PC-9 (cell line): ENCODE data around the gene PAFAH1B1. TPM values are rescaled to one million over a fixed set of nuclear protein-coding genes. Genes with fewer than 3 reads are reported as not detected.

Source experiments
- BruUV-seq: library from RNA; stranded (reverse); fragments of 400-500 nt; replicated peaks from 2 replicates; lab custom pipeline; 2021; lab: Mats Ljungman, UMichigan
- CTCF ChIA-PET: fragments of 300-600 bp; sonication (Branson Sonifier 250); formaldehyde crosslinking; loops from one replicate; lab custom pipeline; 2022; ENCODE audit warnings: antibody characterized with exemption; lab: Charles Lee
- POLR2A ChIA-PET: fragments of 300-600 bp; sonication (Branson Sonifier 250); formaldehyde crosslinking; loops from one replicate; lab custom pipeline; 2022; ENCODE audit warnings: antibody characterized with exemption; ENCODE audit not compliant: unreplicated experiment; lab: Charles Lee
- DNase-seq, 2 experiments: peaks; one replicate each; pipeline versions ENCODE4 v3.0.0 to v3.0.0-alpha.2; 2015 to 2022; ENCODE audit warnings: mixed read lengths in 1 of 2
- H2AFZ ChIP-seq: fragments of 200-600 bp; sonication (generic); 2 replicates; pipeline ENCODE4 v1.8.1; 2017; ENCODE audit warnings: antibody characterized with exemption
- H3F3A ChIP-seq: fragments of 200-600 bp; sonication (generic); 2 replicates; pipeline ENCODE4 v1.8.1; 2017; ENCODE audit warnings: antibody characterized with exemption, mild to moderate bottlenecking, low read depth; ENCODE audit not compliant: insufficient read depth
- H3K27ac ChIP-seq: fragments of 200-600 bp; sonication (generic); 2 replicates; pipeline ENCODE4 v1.6.1; 2016; ENCODE audit warnings: mixed run types
- H3K27me3 ChIP-seq: fragments of 200-600 bp; sonication (generic); 2 replicates; pipeline ENCODE4 v1.6.1; 2016; ENCODE audit warnings: low read depth, mixed run types; ENCODE audit not compliant: insufficient read depth
- H3K36me3 ChIP-seq: fragments of 200-600 bp; sonication (generic); 2 replicates; pipeline ENCODE4 v1.6.1; 2016; ENCODE audit warnings: low read depth, mixed run types
- H3K4me1 ChIP-seq: fragments of 200-600 bp; sonication (generic); replicated peaks from 2 replicates; pipeline ENCODE4 v1.6.1; 2016; ENCODE audit warnings: mixed run types; ENCODE audit not compliant: insufficient read depth
- H3K4me2 ChIP-seq: fragments of 200-600 bp; sonication (generic); 2 replicates; pipeline ENCODE4 v1.6.1; 2017; ENCODE audit warnings: mixed run types
- H3K4me3 ChIP-seq: fragments of 200-600 bp; sonication (generic); 2 replicates; pipeline ENCODE4 v1.6.1; 2016; ENCODE audit warnings: mixed run types
- H3K79me2 ChIP-seq: fragments of 200-600 bp; sonication (generic); 2 replicates; pipeline ENCODE4 v1.6.1; 2017; ENCODE audit warnings: low read depth, mixed run types
- H3K9me2 ChIP-seq: fragments of 200-600 bp; sonication (generic); 2 replicates; pipeline ENCODE4 v1.8.1; 2017; ENCODE audit warnings: mild to moderate bottlenecking; ENCODE audit not compliant: insufficient read depth
- H3K9me3 ChIP-seq: fragments of 200-600 bp; sonication (generic); 2 replicates; pipeline ENCODE4 v1.8.1; 2016; ENCODE audit warnings: low read depth; ENCODE audit not compliant: insufficient read depth
- H4K20me1 ChIP-seq: fragments of 200-600 bp; sonication (generic); 2 replicates; pipeline ENCODE4 v1.8.1; 2017; ENCODE audit not compliant: insufficient read depth
- CTCF ChIP-seq: fragments of 200-600 bp; sonication (generic); conservative IDR thresholded peaks from 2 replicates; pipeline ENCODE4 v1.6.1; 2017; ENCODE audit warnings: mixed run types, antibody characterized with exemption, mild to moderate bottlenecking, moderate library complexity
- EZH2 ChIP-seq: fragments of 200-600 bp; sonication (generic); IDR thresholded peaks from 2 replicates; pipeline ENCODE4 v1.8.0; 2017; ENCODE audit warnings: antibody characterized with exemption, low read depth
- intact Hi-C: fragments of 100-400 bp; cut with micrococcal nuclease; formaldehyde crosslinking; loops from one replicate; pipeline ENCODE4 v1.10.0; 2022; ENCODE audit not compliant: unreplicated experiment
- total RNA-seq: library from RNA; stranded (reverse); gene quantifications from 2 replicates; pipeline ENCODE4 v1.2.3, GENCODE V29; 2021

The PAFAH1B1 gene
- total RNA-seq, 1 experiment from 2014 or later = 152 TPM

GRCh38 chr17:2549392-2550211, 43.9 kb upstream of the PAFAH1B1 start:
- Histone ChIP-seq H3F3A (peaks cover 9% of the 10 kb centered on the region; the same call in 1 of the 2 replicates), H3K4me1 (0 out of 2 replicates have a peak, but pooled peaks cover 8% of the 10 kb centered on the region), H3K36me3 (no peaks in the 10 kb centered on the region), H3K9me3 (no peaks in the 10 kb centered on the region), H2AFZ (no peak overlapping the region), H3K4me3 (no peak overlapping the region), H3K27ac (no peak overlapping the region), H3K9me2 (no peaks in the 10 kb centered on the region), H3K4me2 (no peak overlapping the region), H3K79me2 (no peaks in the 10 kb centered on the region), H3K27me3 (no peaks in the 10 kb centered on the region), H4K20me1 (no peaks in the 10 kb centered on the region)
- intact Hi-C loops = no loop called here
- TF ChIP-seq CTCF = no peak
- no peak for TF ChIP-seq EZH2
- ChIA-PET POLR2A (no interaction called here), CTCF (no interaction called here)
- DNase-seq = no peak
- BruUV-seq = no TSS peak

- H3K27ac ChIP-seq = no peak overlapping the region
- no peak overlapping the region for H3K4me2 ChIP-seq
- TF ChIP-seq EZH2 = no peak
- H3F3A ChIP-seq = peaks cover 9% of the 10 kb centered on the region; the same call in 1 of the 2 replicates
- no peaks in the 10 kb centered on the region for H3K9me2 ChIP-seq
- POLR2A ChIA-PET = no interaction called here
- H3K4me3 ChIP-seq = no peak overlapping the region
- H3K79me2 ChIP-seq = no peaks in the 10 kb centered on the region
- CTCF ChIA-PET = no interaction called here
- H4K20me1 ChIP-seq = no peaks in the 10 kb centered on the region
- DNase-seq = no peak
- BruUV-seq = no TSS peak
- no peaks in the 10 kb centered on the region for H3K27me3 ChIP-seq
- no peaks in the 10 kb centered on the region for H3K36me3 ChIP-seq
- intact Hi-C loops = no loop called here
- H3K4me1 ChIP-seq = 0 out of 2 replicates have a peak, but pooled peaks cover 8% of the 10 kb centered on the region
- no peak overlapping the region for H2AFZ ChIP-seq
- H3K9me3 ChIP-seq = no peaks in the 10 kb centered on the region
These were observed 42.0 kb upstream of the PAFAH1B1 start for GRCh38 chr17:2551493-2551892.

GRCh38 chr17:2551928-2552327, 41.5 kb upstream of the PAFAH1B1 start:
- Histone ChIP-seq H3K4me1 (0 out of 2 replicates have a peak, but pooled peaks cover 8% of the 10 kb centered on the region), H3F3A (peaks cover 9% of the 10 kb centered on the region; the same call in 1 of the 2 replicates), H3K36me3 (no peaks in the 10 kb centered on the region), H2AFZ (no peak overlapping the region), H3K4me2 (no peak overlapping the region), H3K27me3 (no peaks in the 10 kb centered on the region), H3K27ac (no peak overlapping the region), H4K20me1 (no peaks in the 10 kb centered on the region), H3K4me3 (no peak overlapping the region), H3K9me2 (no peaks in the 10 kb centered on the region), H3K9me3 (no peaks in the 10 kb centered on the region), H3K79me2 (no peaks in the 10 kb centered on the region)
- no peak for DNase-seq
- POLR2A ChIA-PET = no interaction called here
- intact Hi-C loops = no loop called here
- TF ChIP-seq EZH2 (no peak), CTCF (no peak)
- BruUV-seq = no TSS peak
- CTCF ChIA-PET = no interaction called here
